ENCODE results near the gene INTS1. TPM values are rescaled to one million over a fixed set of nuclear protein-coding genes. Genes with fewer than 3 reads are reported as not detected.

Gene INTS1
- total RNA-seq, 4 donors from 2014 or later = 19.0 to 71.6 (median 23.8) TPM

DNA sequence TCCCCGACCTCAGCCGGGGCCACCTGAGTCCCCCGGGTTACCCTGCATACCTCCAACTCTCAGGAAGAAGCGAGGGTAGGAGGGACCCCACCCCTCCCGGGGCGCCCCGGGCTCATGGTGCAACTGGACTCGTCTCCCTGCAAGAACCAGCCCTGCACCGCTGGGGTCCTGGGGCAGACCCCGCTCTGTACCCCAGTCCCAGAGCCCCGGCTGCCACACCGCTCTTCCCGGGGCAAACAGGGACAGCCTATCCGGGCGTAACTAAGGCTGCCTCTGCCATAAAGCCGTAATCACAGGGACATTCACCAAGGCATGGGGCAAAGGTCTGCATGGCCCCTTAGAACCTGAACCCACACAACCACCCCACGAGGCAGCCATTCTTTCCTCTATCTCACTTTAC lies 19.7 kb upstream of the INTS1 start:
- TF ChIP-seq, protein P1, sequence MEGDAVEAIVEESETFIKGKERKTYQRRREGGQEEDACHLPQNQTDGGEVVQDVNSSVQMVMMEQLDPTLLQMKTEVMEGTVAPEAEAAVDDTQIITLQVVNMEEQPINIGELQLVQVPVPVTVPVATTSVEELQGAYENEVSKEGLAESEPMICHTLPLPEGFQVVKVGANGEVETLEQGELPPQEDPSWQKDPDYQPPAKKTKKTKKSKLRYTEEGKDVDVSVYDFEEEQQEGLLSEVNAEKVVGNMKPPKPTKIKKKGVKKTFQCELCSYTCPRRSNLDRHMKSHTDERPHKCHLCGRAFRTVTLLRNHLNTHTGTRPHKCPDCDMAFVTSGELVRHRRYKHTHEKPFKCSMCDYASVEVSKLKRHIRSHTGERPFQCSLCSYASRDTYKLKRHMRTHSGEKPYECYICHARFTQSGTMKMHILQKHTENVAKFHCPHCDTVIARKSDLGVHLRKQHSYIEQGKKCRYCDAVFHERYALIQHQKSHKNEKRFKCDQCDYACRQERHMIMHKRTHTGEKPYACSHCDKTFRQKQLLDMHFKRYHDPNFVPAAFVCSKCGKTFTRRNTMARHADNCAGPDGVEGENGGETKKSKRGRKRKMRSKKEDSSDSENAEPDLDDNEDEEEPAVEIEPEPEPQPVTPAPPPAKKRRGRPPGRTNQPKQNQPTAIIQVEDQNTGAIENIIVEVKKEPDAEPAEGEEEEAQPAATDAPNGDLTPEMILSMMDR (IDR thresholded peaks at IDR 0.05; ENCODE audit: low read depth) = no peak

DNA sequence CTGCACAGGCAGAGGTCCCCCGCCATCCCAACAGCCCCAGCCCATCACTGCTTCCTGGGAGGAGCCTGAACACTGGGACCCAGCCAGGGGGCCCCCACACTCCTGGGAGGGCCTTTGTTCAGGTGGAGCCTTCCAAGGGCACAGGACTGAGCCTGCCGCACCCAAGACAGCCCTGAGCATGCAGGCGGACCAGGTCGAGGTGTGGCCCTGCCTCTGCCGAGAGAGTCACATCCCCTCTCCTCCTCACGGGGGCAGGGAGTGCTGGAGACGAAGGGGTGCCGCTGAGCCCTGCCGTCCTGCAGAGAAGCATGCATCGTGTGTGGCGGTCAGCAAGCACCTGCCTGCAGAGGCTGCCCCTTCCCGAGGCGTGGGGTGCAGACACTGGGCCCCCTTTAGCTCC lies 19.0 kb upstream of the INTS1 start:
- TF ChIP-seq, protein P1 (IDR thresholded peaks at IDR 0.05; ENCODE audit: low read depth) = no peak

DNA sequence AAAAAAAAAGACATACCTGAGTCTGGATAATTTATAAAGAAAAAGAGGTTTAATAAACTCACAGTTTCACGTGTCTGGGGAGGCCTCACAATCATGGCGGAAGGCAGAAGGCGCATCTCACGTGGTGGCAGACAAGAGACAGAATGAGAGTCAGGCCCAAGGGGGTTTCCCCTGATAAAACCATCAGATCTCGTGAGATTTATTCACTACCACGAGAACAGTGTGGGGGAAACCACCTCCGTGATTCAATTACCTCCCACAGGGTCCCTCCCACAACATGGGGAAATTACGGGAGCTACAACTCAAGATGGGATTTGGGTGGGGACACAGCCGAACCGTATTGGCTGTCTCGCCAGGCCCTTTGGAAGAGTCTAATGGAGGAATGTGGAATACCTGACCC lies 17.3 kb upstream of the INTS1 start:
- TF ChIP-seq, protein P1 (IDR thresholded peaks at IDR 0.05; ENCODE audit: low read depth) = no peak

DNA sequence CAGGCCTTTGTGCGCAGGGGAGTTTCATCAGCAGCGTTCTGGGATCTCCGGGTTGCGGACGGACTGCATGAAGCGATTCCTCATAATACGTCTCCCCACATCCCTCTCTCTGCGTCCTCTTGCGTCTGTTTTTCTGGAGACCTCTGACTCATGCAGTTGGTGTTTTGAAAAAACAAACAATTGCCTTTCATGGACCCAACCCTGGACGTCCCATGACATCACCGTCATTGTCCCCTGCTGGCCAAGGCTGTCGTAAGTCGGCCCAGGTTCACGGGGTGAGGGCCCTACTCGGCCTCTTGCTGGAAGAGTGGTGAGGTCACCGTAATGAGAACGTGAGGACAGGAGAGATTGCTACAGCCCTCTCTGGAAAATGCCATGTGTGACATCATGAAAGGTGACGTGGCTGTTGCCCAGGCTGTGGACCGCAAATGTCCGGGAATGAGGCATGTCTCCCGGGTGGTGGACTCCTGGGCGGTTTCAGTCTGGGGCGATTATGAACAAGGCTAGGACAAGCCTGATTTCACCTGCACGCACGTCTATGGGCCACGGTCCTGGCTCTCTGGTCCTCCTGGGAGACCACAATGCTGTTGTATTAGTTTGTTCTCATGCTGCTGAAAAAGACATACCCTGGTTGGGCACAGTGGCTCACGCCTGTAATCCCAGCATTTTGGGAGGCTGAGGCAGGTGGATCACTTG lies 16.5 kb upstream of the INTS1 start:
- TF ChIP-seq, protein P1 (IDR thresholded peaks at IDR 0.05; ENCODE audit: low read depth) = no peak

DNA sequence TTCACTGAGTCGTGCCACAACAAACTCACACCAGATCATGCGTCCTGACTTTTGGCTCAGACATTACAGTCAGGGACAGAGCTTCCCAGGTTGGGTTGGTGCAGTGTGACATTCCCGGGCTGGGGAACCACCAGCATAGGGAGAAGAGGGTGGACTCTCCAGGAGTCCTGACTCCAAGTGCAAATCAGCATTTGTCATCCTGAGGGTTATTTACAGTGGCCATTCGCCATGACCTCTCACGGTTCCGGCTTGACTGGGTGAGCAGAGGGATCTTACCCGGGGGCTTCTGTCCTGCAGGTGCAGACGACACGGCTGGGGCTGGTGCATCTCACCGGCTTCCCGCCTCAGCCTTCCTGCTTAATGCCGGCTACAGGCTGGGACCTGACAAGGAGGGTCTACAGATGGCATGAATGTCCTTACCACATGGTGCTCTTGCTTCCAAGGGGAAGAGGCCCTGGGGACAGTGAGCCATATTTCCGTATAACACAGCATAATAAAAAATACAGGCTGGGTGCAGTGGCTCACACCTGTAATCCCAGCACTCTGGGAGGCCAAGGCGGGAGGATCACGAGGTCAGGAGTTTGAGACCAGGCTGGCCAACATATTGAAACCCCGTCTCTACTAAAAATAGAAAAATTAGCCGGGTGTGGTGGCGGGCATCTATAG lies 12.5 kb upstream of the INTS1 start:
- TF ChIP-seq, protein P1 (IDR thresholded peaks at IDR 0.05; ENCODE audit: low read depth) = no peak

DNA sequence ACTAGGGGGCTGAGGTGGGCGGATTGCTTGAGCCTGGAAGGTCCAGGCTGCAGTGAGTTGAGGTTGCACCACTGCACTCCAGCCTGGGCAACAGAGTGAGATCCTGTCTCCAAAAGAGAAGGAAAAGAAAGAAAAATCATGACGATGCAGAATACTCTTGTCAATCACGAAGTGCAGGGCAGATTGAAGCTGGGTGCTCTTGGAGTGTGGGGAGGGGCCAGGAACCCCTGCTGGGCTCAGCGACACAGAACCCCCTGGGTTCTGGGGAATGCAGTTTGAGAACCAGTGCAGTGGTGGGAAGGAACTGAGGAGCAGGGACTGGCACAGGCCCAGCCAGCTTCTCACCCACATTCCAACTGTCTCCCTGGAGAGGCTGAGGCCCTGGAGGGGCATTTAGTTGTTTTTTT lies 10.8 kb upstream of the INTS1 start:
- TF ChIP-seq, protein P1 (IDR thresholded peaks at IDR 0.05; ENCODE audit: low read depth) = no peak

DNA sequence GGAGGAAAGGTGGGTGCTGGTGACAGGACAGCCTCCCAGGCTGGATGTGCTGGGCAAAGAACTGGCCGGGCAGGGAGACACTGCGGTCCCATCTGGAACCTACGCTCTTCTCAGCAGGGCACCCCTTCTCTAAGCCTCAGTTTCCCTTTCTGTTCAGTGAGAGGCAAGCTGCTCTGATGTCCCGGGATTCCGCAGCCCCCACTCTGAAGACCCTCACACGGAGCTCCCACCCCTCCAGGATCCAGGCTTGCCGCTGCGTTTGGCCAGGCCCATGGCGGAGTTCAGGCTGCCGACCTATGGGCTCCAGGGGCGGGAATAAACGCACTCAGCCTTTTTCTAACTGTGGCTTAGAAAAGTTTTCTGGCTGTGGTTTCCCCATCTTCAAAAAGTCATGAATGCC lies 10.2 kb upstream of the INTS1 start:
- TF ChIP-seq, protein P1 (IDR thresholded peaks at IDR 0.05; ENCODE audit: low read depth) = no peak

Measured in subcutaneous adipose tissue (tissue), 4 donors.